Stimulated activated CD4-positive, alpha-beta T cell treated with anti-CD3 and anti-CD28 coated beads, TNF-alpha, amount 100 ng/mL, for 4 hours (primary cell): Measurements from ENCODE around the gene CEP112.
"Not testable (repeated sequence)": the region's sequence is repeated elsewhere in the genome, so short reads cannot be mapped to it uniquely, and the experiment has no call there.

ENCODE experiments used
- DNase-seq, 3 experiments: peaks; one replicate each; pipeline ENCODE4 v3.0.0-alpha.2; 2020; ENCODE audit warnings: low read depth in 3 of 3

CEP112 gene

GRCh38 chr17:65685110-65685509 is 506.8 kb downstream of the CEP112 start:
- no peak for DNase-seq

GRCh38 chr17:65684631-65685030 is 507.3 kb downstream of the CEP112 start:
- DNase-seq, result no peak

- DNase-seq, result no peak
These were observed 508.5 kb downstream of the CEP112 start for GRCh38 chr17:65683428-65683827.

- not testable (repeated sequence) for DNase-seq
These were observed 510.2 kb downstream of the CEP112 start for GRCh38 chr17:65681763-65682162.

GRCh38 chr17:65679165-65679845 is 512.6 kb downstream of the CEP112 start:
- no peak for DNase-seq

- DNase-seq, result no peak
These were observed 513.4 kb downstream of the CEP112 start for GRCh38 chr17:65678546-65678945.

- DNase-seq, result no peak
These were observed 514.0 kb downstream of the CEP112 start for GRCh38 chr17:65677932-65678331.

GRCh38 chr17:65674246-65675045 is 517.5 kb downstream of the CEP112 start:
- DNase-seq, result no peak

- no peak for DNase-seq
These were observed 521.1 kb downstream of the CEP112 start for GRCh38 chr17:65670667-65671371.

GRCh38 chr17:65668211-65668610 is 523.7 kb downstream of the CEP112 start:
- DNase-seq, result no peak

GRCh38 chr17:65667656-65668055 is 524.3 kb downstream of the CEP112 start:
- DNase-seq, result no peak

GRCh38 chr17:65666876-65667321 is 525.0 kb downstream of the CEP112 start:
- DNase-seq, result no peak

- DNase-seq, result no peak
These were observed 526.0 kb downstream of the CEP112 start for GRCh38 chr17:65665966-65666365.

GRCh38 chr17:65664696-65665095 is 527.2 kb downstream of the CEP112 start:
- DNase-seq, result no peak

GRCh38 chr17:65664266-65664665 is 527.7 kb downstream of the CEP112 start:
- DNase-seq, result no peak

GRCh38 chr17:65662196-65662595 is 529.7 kb downstream of the CEP112 start:
- DNase-seq, result no peak

- DNase-seq, result no peak
These were observed 531.0 kb downstream of the CEP112 start for GRCh38 chr17:65660947-65661346.

GRCh38 chr17:65660078-65660477 is 531.9 kb downstream of the CEP112 start:
- no peak for DNase-seq

- DNase-seq, result no peak
These were observed 532.4 kb downstream of the CEP112 start for GRCh38 chr17:65659512-65659911.

- DNase-seq, result no peak
These were observed 534.6 kb downstream of the CEP112 start for GRCh38 chr17:65657251-65657828.

GRCh38 chr17:65656390-65657250 is 535.3 kb downstream of the CEP112 start:
- DNase-seq, result peak in 1 of 3 experiments; percentile 8
